OCI-LY1 (cell line): ENCODE data around the gene TRIM49C.
"Not testable (repeated sequence)": the region's sequence is repeated elsewhere in the genome, so short reads cannot be mapped to it uniquely, and the experiment has no call there.

Source experiments
- EZH2 ChIP-seq: fragments of 200-600 bp; sonication (generic), shearing (Covaris generic); IDR thresholded peaks from 2 replicates; pipeline ENCODE4 v1.8.0; 2017; ENCODE audit warnings: borderline replicate concordance, mixed run types, mild to moderate bottlenecking, antibody characterized with exemption, low read length, moderate library complexity, mixed read lengths
- TF ChIP-seq, protein P1 (sequence below): fragments of 200-600 bp; sonication (generic), shearing (Covaris generic); IDR thresholded peaks from 2 replicates; pipeline ENCODE4 v1.5.1; 2017; ENCODE audit warnings: mild to moderate bottlenecking, antibody characterized with exemption, low read length, moderate library complexity, mixed read lengths

DNA sequence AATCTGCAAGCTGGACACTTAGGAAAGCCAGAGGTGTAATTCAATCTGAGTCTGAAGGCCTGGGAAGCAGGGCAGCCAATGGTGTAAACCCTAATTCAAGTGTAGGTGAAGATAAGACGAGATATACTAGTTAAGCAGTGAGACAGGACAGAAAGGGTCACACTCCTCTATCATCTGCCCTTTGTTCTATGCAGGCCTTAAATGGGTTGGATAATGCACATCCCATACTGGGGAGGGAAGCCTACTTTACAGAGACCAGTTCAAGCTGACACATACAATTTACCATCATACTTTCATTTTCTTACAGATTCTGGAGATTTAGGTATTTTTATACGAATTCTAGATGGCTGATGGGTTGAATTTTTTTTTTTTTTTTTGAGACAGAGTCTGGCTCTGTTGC is 57.8 kb downstream of the TRIM49C start:
- not testable (repeated sequence) for TF ChIP-seq EZH2
- TF ChIP-seq, protein P1, sequence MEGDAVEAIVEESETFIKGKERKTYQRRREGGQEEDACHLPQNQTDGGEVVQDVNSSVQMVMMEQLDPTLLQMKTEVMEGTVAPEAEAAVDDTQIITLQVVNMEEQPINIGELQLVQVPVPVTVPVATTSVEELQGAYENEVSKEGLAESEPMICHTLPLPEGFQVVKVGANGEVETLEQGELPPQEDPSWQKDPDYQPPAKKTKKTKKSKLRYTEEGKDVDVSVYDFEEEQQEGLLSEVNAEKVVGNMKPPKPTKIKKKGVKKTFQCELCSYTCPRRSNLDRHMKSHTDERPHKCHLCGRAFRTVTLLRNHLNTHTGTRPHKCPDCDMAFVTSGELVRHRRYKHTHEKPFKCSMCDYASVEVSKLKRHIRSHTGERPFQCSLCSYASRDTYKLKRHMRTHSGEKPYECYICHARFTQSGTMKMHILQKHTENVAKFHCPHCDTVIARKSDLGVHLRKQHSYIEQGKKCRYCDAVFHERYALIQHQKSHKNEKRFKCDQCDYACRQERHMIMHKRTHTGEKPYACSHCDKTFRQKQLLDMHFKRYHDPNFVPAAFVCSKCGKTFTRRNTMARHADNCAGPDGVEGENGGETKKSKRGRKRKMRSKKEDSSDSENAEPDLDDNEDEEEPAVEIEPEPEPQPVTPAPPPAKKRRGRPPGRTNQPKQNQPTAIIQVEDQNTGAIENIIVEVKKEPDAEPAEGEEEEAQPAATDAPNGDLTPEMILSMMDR, result not testable (repeated sequence)
